Measurements from ENCODE around the gene TMEM256. TPM values are rescaled to one million over a fixed set of nuclear protein-coding genes. Genes with fewer than 3 reads are reported as not detected.

The TMEM256 gene
- polyA plus RNA-seq: 158 and 161 TPM in 2 replicates
- polyA minus RNA-seq: 26.8 and 30.2 TPM in 2 replicates

DNA sequence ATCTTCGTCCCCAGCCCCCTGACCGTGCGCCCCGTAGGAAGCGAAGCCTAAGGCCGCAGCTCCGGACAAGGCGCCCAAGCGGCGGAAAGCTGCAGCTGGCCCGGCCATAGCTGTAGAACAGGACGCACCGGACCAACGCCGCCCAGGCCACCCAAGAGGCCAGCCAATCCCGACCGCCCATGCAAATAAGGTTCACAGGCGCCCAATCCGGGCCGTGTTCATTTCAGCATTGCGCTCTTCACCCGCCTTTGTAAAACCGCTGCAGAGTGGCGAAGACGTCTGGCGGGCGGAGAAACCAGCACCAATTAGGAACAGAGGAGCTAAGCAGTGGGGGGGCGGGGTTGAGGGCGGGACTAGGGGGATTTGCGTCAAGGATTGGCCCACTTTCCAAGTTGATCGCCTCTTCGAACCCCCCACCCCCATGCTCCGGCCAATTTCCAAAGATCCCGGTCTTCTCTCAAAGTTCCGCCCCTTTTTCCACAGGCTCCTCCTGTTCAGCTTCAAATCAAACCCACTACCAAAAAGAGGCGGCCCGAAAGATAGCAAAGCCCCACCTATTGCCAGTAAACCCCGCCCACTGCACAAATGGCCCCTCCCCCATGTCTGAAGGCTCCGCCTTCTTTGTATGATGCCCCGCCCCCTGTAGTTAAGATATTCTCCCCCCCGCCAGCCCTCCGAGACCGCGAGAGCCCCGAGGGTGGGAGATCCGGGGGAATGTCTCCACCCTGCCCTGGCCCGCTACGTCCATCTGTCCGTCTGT is at the start of gene TMEM256:
TMEM256 (minus strand) TSS at position 121 of the 760 bp plus-strand sequence; CDS start at position 108, 13 bp downstream.
- Histone ChIP-seq H2AFZ (ENCODE audit: low read depth, low read length) (peak within 1 kb of the TSS; percentile 76), H3K79me2 (replicated peaks; ENCODE audit: insufficient read depth, low read length) (peaks cover 32% of the 10 kb centered on the region), H3K27me3 (ENCODE audit: insufficient read depth, low read depth, low read length) (no peaks in the 10 kb centered on the region), H3K9me3 (ENCODE audit: low read length) (no peaks in the 10 kb centered on the region), H3K27ac (ENCODE audit: low read length) (peak within 1 kb of the TSS; percentile 98), H4K20me1 (ENCODE audit: insufficient read depth) (peaks cover 2% of the 10 kb centered on the region), H3F3A (ENCODE audit: insufficient read depth, low read length, poor library complexity, severe bottlenecking) (peaks cover 5% of the 10 kb centered on the region), H3K36me3 (ENCODE audit: insufficient read depth, low read length) (no peaks in the 10 kb centered on the region), H3K4me2 (ENCODE audit: low read length) (peak within 1 kb of the TSS; percentile 86), H3K9ac (ENCODE audit: low read length) (peak within 1 kb of the TSS; percentile 98), H3K9me2 (ENCODE audit: insufficient read depth, low read length) (no peaks in the 10 kb centered on the region), H3K4me3 (ENCODE audit: low read length) (peak within 1 kb of the TSS; percentile 88)
- TF ChIP-seq TAF1 (IDR thresholded peaks at IDR 0.05; ENCODE audit: low read depth) (peak; percentile 51), SMC3 (conservative IDR thresholded peaks at IDR 0.05; ENCODE audit: poor library complexity) (no peak), POLR2AphosphoS5 (IDR thresholded peaks at IDR 0.05) (peak; percentile 91), EZH2 (IDR thresholded peaks at IDR 0.05; ENCODE audit: borderline replicate concordance, insufficient read depth, low read length, poor library complexity, severe bottlenecking) (no peak), EP300 (conservative IDR thresholded peaks at IDR 0.05; ENCODE audit: poor library complexity, severe bottlenecking) (no peak), MXI1 (conservative IDR thresholded peaks at IDR 0.05; ENCODE audit: poor library complexity, severe bottlenecking) (peak; percentile 49), RAD21 (conservative IDR thresholded peaks at IDR 0.05) (no peak)
- TF ChIP-seq, protein P1, sequence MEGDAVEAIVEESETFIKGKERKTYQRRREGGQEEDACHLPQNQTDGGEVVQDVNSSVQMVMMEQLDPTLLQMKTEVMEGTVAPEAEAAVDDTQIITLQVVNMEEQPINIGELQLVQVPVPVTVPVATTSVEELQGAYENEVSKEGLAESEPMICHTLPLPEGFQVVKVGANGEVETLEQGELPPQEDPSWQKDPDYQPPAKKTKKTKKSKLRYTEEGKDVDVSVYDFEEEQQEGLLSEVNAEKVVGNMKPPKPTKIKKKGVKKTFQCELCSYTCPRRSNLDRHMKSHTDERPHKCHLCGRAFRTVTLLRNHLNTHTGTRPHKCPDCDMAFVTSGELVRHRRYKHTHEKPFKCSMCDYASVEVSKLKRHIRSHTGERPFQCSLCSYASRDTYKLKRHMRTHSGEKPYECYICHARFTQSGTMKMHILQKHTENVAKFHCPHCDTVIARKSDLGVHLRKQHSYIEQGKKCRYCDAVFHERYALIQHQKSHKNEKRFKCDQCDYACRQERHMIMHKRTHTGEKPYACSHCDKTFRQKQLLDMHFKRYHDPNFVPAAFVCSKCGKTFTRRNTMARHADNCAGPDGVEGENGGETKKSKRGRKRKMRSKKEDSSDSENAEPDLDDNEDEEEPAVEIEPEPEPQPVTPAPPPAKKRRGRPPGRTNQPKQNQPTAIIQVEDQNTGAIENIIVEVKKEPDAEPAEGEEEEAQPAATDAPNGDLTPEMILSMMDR (IDR thresholded peaks at IDR 0.05; ENCODE audit: poor library complexity, severe bottlenecking): peak; percentile 37
- TF ChIP-seq, protein P2, sequence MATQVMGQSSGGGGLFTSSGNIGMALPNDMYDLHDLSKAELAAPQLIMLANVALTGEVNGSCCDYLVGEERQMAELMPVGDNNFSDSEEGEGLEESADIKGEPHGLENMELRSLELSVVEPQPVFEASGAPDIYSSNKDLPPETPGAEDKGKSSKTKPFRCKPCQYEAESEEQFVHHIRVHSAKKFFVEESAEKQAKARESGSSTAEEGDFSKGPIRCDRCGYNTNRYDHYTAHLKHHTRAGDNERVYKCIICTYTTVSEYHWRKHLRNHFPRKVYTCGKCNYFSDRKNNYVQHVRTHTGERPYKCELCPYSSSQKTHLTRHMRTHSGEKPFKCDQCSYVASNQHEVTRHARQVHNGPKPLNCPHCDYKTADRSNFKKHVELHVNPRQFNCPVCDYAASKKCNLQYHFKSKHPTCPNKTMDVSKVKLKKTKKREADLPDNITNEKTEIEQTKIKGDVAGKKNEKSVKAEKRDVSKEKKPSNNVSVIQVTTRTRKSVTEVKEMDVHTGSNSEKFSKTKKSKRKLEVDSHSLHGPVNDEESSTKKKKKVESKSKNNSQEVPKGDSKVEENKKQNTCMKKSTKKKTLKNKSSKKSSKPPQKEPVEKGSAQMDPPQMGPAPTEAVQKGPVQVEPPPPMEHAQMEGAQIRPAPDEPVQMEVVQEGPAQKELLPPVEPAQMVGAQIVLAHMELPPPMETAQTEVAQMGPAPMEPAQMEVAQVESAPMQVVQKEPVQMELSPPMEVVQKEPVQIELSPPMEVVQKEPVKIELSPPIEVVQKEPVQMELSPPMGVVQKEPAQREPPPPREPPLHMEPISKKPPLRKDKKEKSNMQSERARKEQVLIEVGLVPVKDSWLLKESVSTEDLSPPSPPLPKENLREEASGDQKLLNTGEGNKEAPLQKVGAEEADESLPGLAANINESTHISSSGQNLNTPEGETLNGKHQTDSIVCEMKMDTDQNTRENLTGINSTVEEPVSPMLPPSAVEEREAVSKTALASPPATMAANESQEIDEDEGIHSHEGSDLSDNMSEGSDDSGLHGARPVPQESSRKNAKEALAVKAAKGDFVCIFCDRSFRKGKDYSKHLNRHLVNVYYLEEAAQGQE (IDR thresholded peaks at IDR 0.05; ENCODE audit: borderline replicate concordance): peak; percentile 40

DNA sequence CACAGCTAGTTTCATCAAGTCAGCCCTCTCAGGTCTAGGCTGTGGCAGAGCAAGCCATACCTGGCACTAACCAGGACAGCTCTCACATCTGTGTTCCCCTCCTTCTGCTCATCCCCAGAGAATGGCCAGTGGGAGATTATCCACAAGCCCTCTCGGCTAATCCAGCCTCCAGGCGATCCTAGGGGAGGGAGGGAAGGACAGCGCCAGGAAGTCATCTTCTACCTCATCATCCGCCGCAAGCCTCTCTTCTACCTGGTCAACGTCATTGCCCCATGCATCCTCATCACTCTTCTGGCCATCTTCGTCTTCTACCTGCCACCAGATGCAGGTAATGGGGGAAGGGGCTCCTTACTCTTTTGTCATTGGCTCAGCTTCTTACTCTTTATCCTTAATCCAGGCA is 44.6 kb upstream of the TMEM256 start:
- no peaks in the 10 kb centered on the region for H3K9me3 ChIP-seq (ENCODE audit: low read length)
- no peaks in the 10 kb centered on the region for H3K79me2 ChIP-seq (replicated peaks; ENCODE audit: insufficient read depth, low read length)
- no peaks in the 10 kb centered on the region for H3K9me2 ChIP-seq (ENCODE audit: insufficient read depth, low read length)
- H3F3A ChIP-seq (ENCODE audit: insufficient read depth, low read length, poor library complexity, severe bottlenecking): no peaks in the 10 kb centered on the region
- H3K27me3 ChIP-seq (ENCODE audit: insufficient read depth, low read depth, low read length): peaks cover 19% of the 10 kb centered on the region
- H3K4me2 ChIP-seq (ENCODE audit: low read length): no peak overlapping the region
- no peak for TF ChIP-seq MXI1 (conservative IDR thresholded peaks at IDR 0.05; ENCODE audit: poor library complexity, severe bottlenecking)
- no peak for TF ChIP-seq EZH2 (IDR thresholded peaks at IDR 0.05; ENCODE audit: borderline replicate concordance, insufficient read depth, low read length, poor library complexity, severe bottlenecking)
- no peak for TF ChIP-seq RAD21 (conservative IDR thresholded peaks at IDR 0.05)
- TF ChIP-seq, protein P1 (IDR thresholded peaks at IDR 0.05; ENCODE audit: poor library complexity, severe bottlenecking): no peak
- TF ChIP-seq EP300 (conservative IDR thresholded peaks at IDR 0.05; ENCODE audit: poor library complexity, severe bottlenecking): no peak
- TF ChIP-seq TAF1 (IDR thresholded peaks at IDR 0.05; ENCODE audit: low read depth): no peak
- no peak for TF ChIP-seq POLR2AphosphoS5 (IDR thresholded peaks at IDR 0.05)
- TF ChIP-seq, protein P2 (IDR thresholded peaks at IDR 0.05; ENCODE audit: borderline replicate concordance): no peak
- TF ChIP-seq SMC3 (conservative IDR thresholded peaks at IDR 0.05; ENCODE audit: poor library complexity): no peak
- H3K9ac ChIP-seq (ENCODE audit: low read length): no peak overlapping the region
- H3K36me3 ChIP-seq (ENCODE audit: insufficient read depth, low read length): no peaks in the 10 kb centered on the region
- no peaks in the 10 kb centered on the region for H4K20me1 ChIP-seq (ENCODE audit: insufficient read depth)
- no peak overlapping the region for H2AFZ ChIP-seq (ENCODE audit: low read depth, low read length)
- H3K4me3 ChIP-seq (ENCODE audit: low read length): no peak overlapping the region
- H3K27ac ChIP-seq (ENCODE audit: low read length): no peak overlapping the region
